Measurements from ENCODE around the gene HSD17B11.
A peak's percentile ranks its signal among the peaks of the same experiment; 100 is the strongest.

HSD17B11 gene

DNA sequence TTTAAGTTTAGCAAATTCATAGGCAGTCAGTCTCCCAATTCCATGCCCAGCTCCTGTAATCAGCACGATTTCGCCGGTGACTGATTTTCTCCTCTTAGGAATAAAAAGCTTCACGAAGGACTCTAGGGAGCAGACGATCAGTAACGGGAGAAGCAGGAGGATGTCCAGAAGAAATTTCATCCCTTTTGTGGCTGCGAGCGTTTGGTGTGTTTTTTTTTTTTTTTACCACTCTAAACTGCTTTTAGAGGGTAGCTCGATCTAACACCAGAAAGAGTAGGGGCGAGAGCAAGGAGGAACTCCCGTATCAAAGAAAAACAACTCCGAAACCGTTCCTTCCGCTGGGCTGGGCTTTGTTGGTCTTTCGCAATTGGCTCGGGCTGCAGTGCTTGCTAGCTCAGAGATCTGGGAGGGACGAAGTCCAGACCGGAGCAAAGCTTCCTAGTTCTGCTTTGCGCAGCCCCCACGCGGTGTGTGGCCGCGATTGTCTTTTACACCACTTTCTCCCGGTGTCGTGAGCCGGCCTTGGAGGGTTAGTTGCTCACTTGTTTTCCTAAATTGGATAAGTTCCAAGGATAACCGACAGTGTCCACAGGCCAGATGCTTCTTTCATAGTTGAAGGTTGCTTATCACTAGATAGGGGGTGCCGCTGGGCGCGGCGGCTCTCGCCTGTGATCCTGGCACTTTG, at the start of gene HSD17B11 (continued):
- TF ChIP-seq ZNF692 (tag by site-specific recombination; IDR thresholded peaks at IDR 0.05) (no peak), ZFP37 (tag by site-specific recombination; IDR thresholded peaks at IDR 0.05) (no peak), ZNF670 (tag by site-specific recombination; IDR thresholded peaks at IDR 0.05; ENCODE audit: low read depth) (no peak), SCRT1 (tag by site-specific recombination; IDR thresholded peaks at IDR 0.05; ENCODE audit: borderline replicate concordance) (no peak), ZBTB44 (tag by site-specific recombination; IDR thresholded peaks at IDR 0.05) (no peak), SP2 (tag by site-specific recombination; IDR thresholded peaks at IDR 0.05) (peak; percentile 58), ZNF202 (tag by site-specific recombination; IDR thresholded peaks at IDR 0.05; ENCODE audit: borderline replicate concordance) (no peak), ZNF473 (tag by site-specific recombination; IDR thresholded peaks at IDR 0.05) (no peak), KLF16 (tag by site-specific recombination; IDR thresholded peaks at IDR 0.05) (no peak), ZFHX2 (tag by site-specific recombination; conservative IDR thresholded peaks at IDR 0.05) (no peak), GLI2 (tag by site-specific recombination; IDR thresholded peaks at IDR 0.05; ENCODE audit: borderline replicate concordance, low read depth) (no peak), ZNF629 (tag by site-specific recombination; IDR thresholded peaks at IDR 0.05) (0 out of 2 replicates have a peak, but pooled peaks have one; percentile 28), ZBTB49 (tag by site-specific recombination; IDR thresholded peaks at IDR 0.05; ENCODE audit: low read depth) (no peak), ZNF366 (tag by site-specific recombination; conservative IDR thresholded peaks at IDR 0.05) (0 out of 2 replicates have a peak, but pooled peaks have one; percentile 13), WT1 (tag by site-specific recombination; IDR thresholded peaks at IDR 0.05) (no peak), ZNF2 (tag by site-specific recombination; IDR thresholded peaks at IDR 0.05) (no peak), KLF8 (tag by site-specific recombination; IDR thresholded peaks at IDR 0.05) (no peak), ZNF549 (tag by site-specific recombination; IDR thresholded peaks at IDR 0.05) (no peak), ZNF707 (tag by site-specific recombination; IDR thresholded peaks at IDR 0.05) (no peak), HOXA7 (CRISPR knock-in tag; IDR thresholded peaks at IDR 0.05; ENCODE audit: borderline replicate concordance) (no peak), ZNF121 (tag by site-specific recombination; IDR thresholded peaks at IDR 0.05) (no peak), BCL11A (tag by site-specific recombination; IDR thresholded peaks at IDR 0.05; ENCODE audit: low read depth) (no peak), ZNF311 (tag by site-specific recombination; IDR thresholded peaks at IDR 0.05; ENCODE audit: borderline replicate concordance) (no peak), ZNF23 (tag by site-specific recombination; IDR thresholded peaks at IDR 0.05; ENCODE audit: borderline replicate concordance) (no peak), ZNF174 (tag by site-specific recombination; IDR thresholded peaks at IDR 0.05) (no peak), ZNF184 (tag by site-specific recombination; IDR thresholded peaks at IDR 0.05) (no peak), ZNF132 (tag by site-specific recombination; IDR thresholded peaks at IDR 0.05; ENCODE audit: borderline replicate concordance) (no peak), ZNF157 (tag by site-specific recombination; IDR thresholded peaks at IDR 0.05) (no peak)
- TF ChIP-seq, protein P1, sequence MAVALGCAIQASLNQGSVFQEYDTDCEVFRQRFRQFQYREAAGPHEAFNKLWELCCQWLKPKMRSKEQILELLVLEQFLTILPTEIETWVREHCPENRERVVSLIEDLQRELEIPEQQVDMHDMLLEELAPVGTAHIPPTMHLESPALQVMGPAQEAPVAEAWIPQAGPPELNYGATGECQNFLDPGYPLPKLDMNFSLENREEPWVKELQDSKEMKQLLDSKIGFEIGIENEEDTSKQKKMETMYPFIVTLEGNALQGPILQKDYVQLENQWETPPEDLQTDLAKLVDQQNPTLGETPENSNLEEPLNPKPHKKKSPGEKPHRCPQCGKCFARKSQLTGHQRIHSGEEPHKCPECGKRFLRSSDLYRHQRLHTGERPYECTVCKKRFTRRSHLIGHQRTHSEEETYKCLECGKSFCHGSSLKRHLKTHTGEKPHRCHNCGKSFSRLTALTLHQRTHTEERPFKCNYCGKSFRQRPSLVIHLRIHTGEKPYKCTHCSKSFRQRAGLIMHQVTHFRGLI (tag by site-specific recombination; IDR thresholded peaks at IDR 0.05), result peak; percentile 92

Data from HEK293 (cell line).